Smooth muscle cell of the pulmonary artery (primary cell): ENCODE data around the gene CLCN4. TPM values are rescaled to one million over a fixed set of nuclear protein-coding genes. Genes with fewer than 3 reads are reported as not detected.

Source experiments
- total RNA-seq: library from RNA; depleted of rRNA; stranded (reverse); fragments of >200 nt; gene quantifications from 2 replicates; pipeline ENCODE4 v1.2.3, GENCODE V29; 2014

The CLCN4 gene
- 2.1 and 5.1 TPM in 2 replicates for total RNA-seq

DNA sequence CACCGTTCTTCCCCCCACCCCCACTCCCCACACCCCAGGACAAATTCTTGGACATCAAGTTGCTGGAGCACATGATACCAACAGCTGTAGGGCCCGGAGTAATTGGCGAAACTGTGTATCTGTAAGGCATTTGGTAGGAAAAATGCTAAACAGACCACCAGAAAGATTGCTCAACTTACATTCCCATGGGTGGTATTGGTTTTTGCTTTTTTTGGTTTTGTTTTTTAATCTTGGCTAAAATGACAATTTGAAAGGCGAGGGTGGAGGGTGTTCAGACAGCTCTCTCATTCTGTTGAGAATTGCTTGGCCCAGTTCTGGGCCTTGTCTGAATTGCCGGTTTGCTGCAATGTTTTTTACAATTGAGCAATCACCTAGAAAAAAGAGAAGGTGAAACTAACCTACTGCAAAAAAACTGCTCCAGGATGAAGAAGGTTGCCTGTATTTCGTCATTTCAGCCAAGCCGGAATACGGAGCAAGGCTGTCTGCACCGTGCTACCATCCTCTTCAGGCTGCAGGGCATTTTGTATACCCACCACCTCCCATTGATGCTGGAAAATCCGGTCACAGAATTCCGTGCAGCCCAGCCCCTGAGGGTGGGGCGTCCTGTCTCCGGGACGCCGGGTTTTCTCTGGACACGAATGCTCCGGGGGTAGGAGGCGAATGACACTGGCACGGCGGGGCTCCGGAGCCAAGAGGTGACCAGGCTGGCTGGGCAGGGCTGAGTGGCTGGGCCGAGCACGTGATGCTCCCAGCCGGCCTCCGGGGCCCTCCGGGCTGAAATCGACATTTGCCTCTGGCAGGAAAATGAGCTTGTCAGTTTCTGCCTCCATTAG, at the start of gene CLCN4:
CLCN4 (plus strand) TSS at position 777 of the 833 bp plus-strand sequence. CDS start 28,058 bp downstream, outside the sequence.

Other genes with a start within 250 kb of the CLCN4 start
- not detected in 2 replicates for gene CLDN34, start 189.6 kb upstream of the CLCN4 start, total RNA-seq